ENCODE data around the gene RAB27A. TPM values are rescaled to one million over a fixed set of nuclear protein-coding genes. Genes with fewer than 3 reads are reported as not detected.

Gene RAB27A
- 10 to 100 TPM; 15.8 to 22.0 (median 19.8) TPM for total RNA-seq

DNA sequence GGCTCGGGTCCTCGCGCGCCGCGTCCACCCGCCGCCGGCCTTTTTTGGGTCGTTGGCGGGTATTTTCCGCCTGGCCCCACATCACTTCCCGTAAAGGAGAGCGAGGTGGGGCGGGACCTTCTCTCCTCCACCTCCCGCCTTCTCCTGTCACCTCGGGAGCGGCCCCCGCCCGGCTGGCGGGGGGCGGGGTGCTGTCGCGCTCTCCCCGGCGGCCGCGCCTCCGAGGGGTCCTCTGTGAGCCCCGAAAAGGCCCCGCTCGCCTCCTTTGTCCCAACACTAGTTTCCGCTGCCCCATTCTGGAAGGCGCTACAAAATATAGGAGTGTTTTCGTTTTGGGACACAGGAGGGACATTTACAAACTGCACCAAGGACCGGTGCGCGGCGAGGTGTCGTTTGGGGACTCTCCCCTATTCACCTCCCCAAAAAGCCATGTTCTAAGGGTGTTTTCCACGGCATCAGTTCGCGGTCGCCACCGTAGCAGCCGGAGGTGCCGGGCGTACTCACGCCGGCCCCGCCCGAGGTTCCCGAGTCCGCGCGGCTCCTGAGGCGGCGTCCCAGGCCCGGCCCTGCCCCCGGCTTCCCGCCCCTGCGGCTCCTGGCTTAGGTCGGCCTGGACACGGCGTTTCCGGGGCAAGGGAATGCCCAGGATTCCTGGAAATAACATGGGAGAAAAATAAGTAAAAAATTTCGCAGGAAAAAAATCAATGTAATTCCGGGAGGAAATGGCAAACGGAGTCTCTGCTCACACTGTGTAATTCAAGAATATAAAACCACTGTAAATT, at the start of gene RAB27A:
TSS of gene RAB27A (minus strand) at position 68 of the 782 bp plus-strand sequence. CDS start 54,879 bp downstream, outside the sequence.
- WGBS = 1% methylated on average over 53 of the region's 69 CpGs
- Histone ChIP-seq H3K27ac (replicated peaks in 1 of 4) (peak within 1 kb of the TSS; percentile 88 to 98 (median 90)), H3K4me1 (peaks cover 8 to 31% (median 21%) of the 10 kb centered on the region in 4 donors), H3K36me3 (peaks cover 0 to 3% (median 0%) of the 10 kb centered on the region in 4 donors), H3K27me3 (no peaks in the 10 kb centered on the region), H3K4me3 (peak within 1 kb of the TSS; percentile 72 to 98 (median 83)), H3K9me3 (no peaks in the 10 kb centered on the region)
- intact Hi-C loops (cut with DNase I) = loop anchor here (1.0 kb wide), 1 partner anchor 73 kb away; no protein-coding TSS in a partner anchor
- TF ChIP-seq POLR2A (IDR thresholded peaks at IDR 0.05; ENCODE audit: low read depth) (peak; percentile 22), POLR2AphosphoS5 (IDR thresholded peaks at IDR 0.05) (peak; percentile 59 to 64), EP300 (IDR thresholded peaks at IDR 0.05) (peak; percentile 46)
- TF ChIP-seq, protein P1, sequence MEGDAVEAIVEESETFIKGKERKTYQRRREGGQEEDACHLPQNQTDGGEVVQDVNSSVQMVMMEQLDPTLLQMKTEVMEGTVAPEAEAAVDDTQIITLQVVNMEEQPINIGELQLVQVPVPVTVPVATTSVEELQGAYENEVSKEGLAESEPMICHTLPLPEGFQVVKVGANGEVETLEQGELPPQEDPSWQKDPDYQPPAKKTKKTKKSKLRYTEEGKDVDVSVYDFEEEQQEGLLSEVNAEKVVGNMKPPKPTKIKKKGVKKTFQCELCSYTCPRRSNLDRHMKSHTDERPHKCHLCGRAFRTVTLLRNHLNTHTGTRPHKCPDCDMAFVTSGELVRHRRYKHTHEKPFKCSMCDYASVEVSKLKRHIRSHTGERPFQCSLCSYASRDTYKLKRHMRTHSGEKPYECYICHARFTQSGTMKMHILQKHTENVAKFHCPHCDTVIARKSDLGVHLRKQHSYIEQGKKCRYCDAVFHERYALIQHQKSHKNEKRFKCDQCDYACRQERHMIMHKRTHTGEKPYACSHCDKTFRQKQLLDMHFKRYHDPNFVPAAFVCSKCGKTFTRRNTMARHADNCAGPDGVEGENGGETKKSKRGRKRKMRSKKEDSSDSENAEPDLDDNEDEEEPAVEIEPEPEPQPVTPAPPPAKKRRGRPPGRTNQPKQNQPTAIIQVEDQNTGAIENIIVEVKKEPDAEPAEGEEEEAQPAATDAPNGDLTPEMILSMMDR (IDR thresholded peaks at IDR 0.05) = no peak
- no peak for DNase-seq (ENCODE audit: extremely low spot score)

- TF ChIP-seq, protein P1 (IDR thresholded peaks at IDR 0.05) = no peak
- TF ChIP-seq POLR2A (IDR thresholded peaks at IDR 0.05; ENCODE audit: low read depth) (no peak), EP300 (IDR thresholded peaks at IDR 0.05) (no peak), POLR2AphosphoS5 (IDR thresholded peaks at IDR 0.05) (no peak)
- WGBS = 88% methylated on average over 1 of the region's 1 CpG
- DNase-seq (ENCODE audit: extremely low spot score) = no peak
- Histone ChIP-seq H3K27me3 (no peaks in the 10 kb centered on the region), H3K4me1 (no peaks in the 10 kb centered on the region), H3K4me3 (no peak overlapping the region), H3K9me3 (no peaks in the 10 kb centered on the region), H3K27ac (replicated peaks in 1 of 4) (no peak overlapping the region), H3K36me3 (peaks cover 3 to 76% (median 21%) of the 10 kb centered on the region in 4 donors)
- intact Hi-C loops (cut with DNase I) = no loop called here
These were observed 47.5 kb upstream of the RAB27A start for GRCh38 chr15:55337160-55337559.

- H3K4me3 ChIP-seq = no peak overlapping the region
- no peak for DNase-seq (ENCODE audit: extremely low spot score)
- H3K27ac ChIP-seq (replicated peaks in 1 of 4) = no peak overlapping the region
- no peaks in the 10 kb centered on the region for H3K9me3 ChIP-seq
- intact Hi-C loops (cut with DNase I) = no loop called here
- WGBS = 80% methylated on average over 1 of the region's 1 CpG
- peaks cover 10 to 89% (median 21%) of the 10 kb centered on the region in 4 donors for H3K36me3 ChIP-seq
- no peaks in the 10 kb centered on the region for H3K27me3 ChIP-seq
- TF ChIP-seq POLR2AphosphoS5 (IDR thresholded peaks at IDR 0.05) (no peak), POLR2A (IDR thresholded peaks at IDR 0.05; ENCODE audit: low read depth) (no peak), EP300 (IDR thresholded peaks at IDR 0.05) (no peak)
- TF ChIP-seq, protein P1 (IDR thresholded peaks at IDR 0.05) = no peak
- H3K4me1 ChIP-seq = no peaks in the 10 kb centered on the region
These were observed 45.4 kb upstream of the RAB27A start for GRCh38 chr15:55334997-55335396.

DNA sequence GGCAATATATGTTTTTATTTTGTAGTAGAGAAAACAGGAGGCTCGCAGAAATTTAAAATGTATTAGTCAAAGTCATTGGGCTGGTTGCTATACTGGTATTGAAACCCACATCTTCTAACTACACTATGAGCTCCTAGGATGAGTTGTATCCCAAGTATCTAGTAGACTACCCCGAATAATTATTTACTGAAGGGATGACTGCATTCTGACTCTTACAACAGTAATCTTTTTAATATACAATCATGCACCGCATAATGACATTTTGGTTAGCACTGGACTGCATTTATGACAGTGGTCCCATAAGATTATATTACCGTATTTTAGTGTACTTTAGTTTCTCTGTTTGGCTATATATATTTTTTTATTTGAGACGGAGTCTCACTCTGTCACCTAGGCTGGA, 44.8 kb upstream of the RAB27A start:
- intact Hi-C loops (cut with DNase I) = no loop called here
- no peaks in the 10 kb centered on the region for H3K4me1 ChIP-seq
- H3K27me3 ChIP-seq = no peaks in the 10 kb centered on the region
- DNase-seq (ENCODE audit: extremely low spot score) = no peak
- H3K27ac ChIP-seq (replicated peaks in 1 of 4) = no peak overlapping the region
- WGBS = 98% methylated on average over 5 of the region's 5 CpGs
- no peak overlapping the region for H3K4me3 ChIP-seq
- TF ChIP-seq EP300 (IDR thresholded peaks at IDR 0.05) (no peak), POLR2AphosphoS5 (IDR thresholded peaks at IDR 0.05) (no peak)
- H3K9me3 ChIP-seq = no peaks in the 10 kb centered on the region
- peaks cover 10 to 88% (median 22%) of the 10 kb centered on the region in 4 donors for H3K36me3 ChIP-seq

DNA sequence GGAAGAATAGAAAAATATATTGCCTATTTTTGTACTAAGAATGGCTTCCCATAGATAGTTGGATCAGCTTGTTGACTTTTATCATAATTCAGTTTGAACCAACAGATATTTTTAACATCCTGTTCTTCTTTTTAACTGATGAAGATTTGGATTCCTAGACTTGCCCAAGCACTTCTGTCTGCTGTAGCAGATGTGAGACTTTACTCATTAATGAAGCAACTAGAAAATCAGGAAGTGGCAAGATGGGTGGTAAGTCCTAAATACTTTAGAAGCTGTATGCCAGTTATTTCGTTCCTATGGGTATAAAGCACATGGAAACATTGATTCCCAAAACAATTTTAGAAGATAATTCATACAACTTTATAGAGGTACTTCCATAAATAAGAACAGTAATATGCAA, 37.8 kb upstream of the RAB27A start:
- no peaks in the 10 kb centered on the region for H3K4me1 ChIP-seq
- H3K9me3 ChIP-seq = no peaks in the 10 kb centered on the region
- peaks cover 0 to 60% (median 16%) of the 10 kb centered on the region in 4 donors for H3K36me3 ChIP-seq
- H3K4me3 ChIP-seq = no peak overlapping the region
- no peaks in the 10 kb centered on the region for H3K27me3 ChIP-seq
- no peak overlapping the region for H3K27ac ChIP-seq (replicated peaks in 1 of 4)
- TF ChIP-seq EP300 (IDR thresholded peaks at IDR 0.05) (no peak), POLR2A (IDR thresholded peaks at IDR 0.05; ENCODE audit: low read depth) (no peak), POLR2AphosphoS5 (IDR thresholded peaks at IDR 0.05) (no peak)
- TF ChIP-seq, protein P1 (IDR thresholded peaks at IDR 0.05) = no peak
- no peak for DNase-seq (ENCODE audit: extremely low spot score)
- 81% methylated on average over 1 of the region's 1 CpG for WGBS
- intact Hi-C loops (cut with DNase I) = no loop called here

Measured in esophagus muscularis mucosa (tissue), 4 donors.